Measurements from ENCODE around the gene GHRHR. TPM values are rescaled to one million over a fixed set of nuclear protein-coding genes. Genes with fewer than 3 reads are reported as not detected.

GHRHR gene
- total RNA-seq, 1 experiment from 2014 or later: not detected

- Histone ChIP-seq H3K9me2 (ENCODE audit: insufficient read depth) (no peaks in the 10 kb centered on the region), H3K4me1 (replicated peaks; ENCODE audit: insufficient read depth) (no peaks in the 10 kb centered on the region), H3K79me2 (ENCODE audit: low read depth) (no peaks in the 10 kb centered on the region), H3K27me3 (ENCODE audit: insufficient read depth, low read depth) (peaks cover 55% of the 10 kb centered on the region), H2AFZ (no peak overlapping the region), H3K36me3 (ENCODE audit: low read depth) (no peaks in the 10 kb centered on the region), H3K4me2 (no peak overlapping the region), H3K27ac (no peak overlapping the region), H3F3A (ENCODE audit: insufficient read depth, low read depth) (no peaks in the 10 kb centered on the region), H4K20me1 (ENCODE audit: insufficient read depth) (no peaks in the 10 kb centered on the region), H3K4me3 (no peak overlapping the region), H3K9me3 (ENCODE audit: insufficient read depth, low read depth) (0 out of 2 replicates have a peak, but pooled peaks cover 6% of the 10 kb centered on the region)
- BruUV-seq (replicated peaks): no TSS peak
- ChIA-PET POLR2A (ENCODE audit: unreplicated experiment) (no interaction called here), CTCF (no interaction called here)
- intact Hi-C loops (cut with micrococcal nuclease; ENCODE audit: unreplicated experiment): no loop called here
- DNase-seq: no peak
- TF ChIP-seq EZH2 (IDR thresholded peaks at IDR 0.05; ENCODE audit: low read depth) (no peak), CTCF (conservative IDR thresholded peaks at IDR 0.05) (no peak)
These were observed 34.4 kb downstream of the GHRHR start for GRCh38 chr7:30998180-30998579.

- no peak for TF ChIP-seq CTCF (conservative IDR thresholded peaks at IDR 0.05)
- no peak for TF ChIP-seq EZH2 (IDR thresholded peaks at IDR 0.05; ENCODE audit: low read depth)
- Histone ChIP-seq H3K79me2 (ENCODE audit: low read depth) (no peaks in the 10 kb centered on the region), H3K9me3 (ENCODE audit: insufficient read depth, low read depth) (0 out of 2 replicates have a peak, but pooled peaks cover 6% of the 10 kb centered on the region), H3K9me2 (ENCODE audit: insufficient read depth) (no peaks in the 10 kb centered on the region), H3F3A (ENCODE audit: insufficient read depth, low read depth) (no peaks in the 10 kb centered on the region), H3K27ac (no peak overlapping the region), H3K36me3 (ENCODE audit: low read depth) (no peaks in the 10 kb centered on the region), H3K4me1 (replicated peaks; ENCODE audit: insufficient read depth) (no peaks in the 10 kb centered on the region), H2AFZ (no peak overlapping the region), H3K4me3 (no peak overlapping the region), H4K20me1 (ENCODE audit: insufficient read depth) (no peaks in the 10 kb centered on the region), H3K4me2 (no peak overlapping the region), H3K27me3 (ENCODE audit: insufficient read depth, low read depth) (peaks cover 74% of the 10 kb centered on the region)
- POLR2A ChIA-PET (ENCODE audit: unreplicated experiment): no interaction called here
- DNase-seq: no peak
- CTCF ChIA-PET: no interaction called here
- no TSS peak for BruUV-seq (replicated peaks)
- intact Hi-C loops (cut with micrococcal nuclease; ENCODE audit: unreplicated experiment): no loop called here
These were observed 36.5 kb downstream of the GHRHR start for GRCh38 chr7:31000161-31000693.

GRCh38 chr7:31000779-31001178, 37.0 kb downstream of the GHRHR start:
- no peaks in the 10 kb centered on the region for H4K20me1 ChIP-seq (ENCODE audit: insufficient read depth)
- H3K4me3 ChIP-seq: no peak overlapping the region
- H3K9me2 ChIP-seq (ENCODE audit: insufficient read depth): no peaks in the 10 kb centered on the region
- H3K27ac ChIP-seq: no peak overlapping the region
- no peaks in the 10 kb centered on the region for H3K36me3 ChIP-seq (ENCODE audit: low read depth)
- POLR2A ChIA-PET (ENCODE audit: unreplicated experiment): no interaction called here
- H3K4me2 ChIP-seq: no peak overlapping the region
- no peak for TF ChIP-seq EZH2 (IDR thresholded peaks at IDR 0.05; ENCODE audit: low read depth)
- TF ChIP-seq CTCF (conservative IDR thresholded peaks at IDR 0.05): no peak
- 0 out of 2 replicates have a peak, but pooled peaks cover 6% of the 10 kb centered on the region for H3K9me3 ChIP-seq (ENCODE audit: insufficient read depth, low read depth)
- no TSS peak for BruUV-seq (replicated peaks)
- peaks cover 80% of the 10 kb centered on the region for H3K27me3 ChIP-seq (ENCODE audit: insufficient read depth, low read depth)
- H3K79me2 ChIP-seq (ENCODE audit: low read depth): no peaks in the 10 kb centered on the region
- CTCF ChIA-PET: no interaction called here
- intact Hi-C loops (cut with micrococcal nuclease; ENCODE audit: unreplicated experiment): no loop called here
- no peaks in the 10 kb centered on the region for H3F3A ChIP-seq (ENCODE audit: insufficient read depth, low read depth)
- H3K4me1 ChIP-seq (replicated peaks; ENCODE audit: insufficient read depth): no peaks in the 10 kb centered on the region
- DNase-seq: no peak
- H2AFZ ChIP-seq: no peak overlapping the region

Data from PC-9 (cell line).